HG03521 (cell line): Measurements from ENCODE around the gene SOX10.
"Not testable (repeated sequence)": the region's sequence is repeated elsewhere in the genome, so short reads cannot be mapped to it uniquely, and the experiment has no call there.

Source experiments
- ATAC-seq: cut with Tn5 transposase; IDR thresholded peaks from one replicate; pipeline ENCODE4 v1.9.1; 2021; ENCODE audit warnings: mild to moderate bottlenecking, moderate library complexity; ENCODE audit not compliant: unreplicated experiment

Gene SOX10

GRCh38 chr22:37986371-37986770 lies 2.0 kb upstream of the SOX10 start:
- no peak for ATAC-seq

- no peak for ATAC-seq
Measured at GRCh38 chr22:37985751-37986281, 1.5 kb upstream of the SOX10 start.

- no peak for ATAC-seq
Measured at GRCh38 chr22:37985050-37985585, 763 bp upstream of the SOX10 start.

GRCh38 chr22:37982938-37983859 lies 1.2 kb downstream of the SOX10 start:
- no peak for ATAC-seq

- ATAC-seq = no peak
Measured at GRCh38 chr22:37982151-37982785, 2.1 kb downstream of the SOX10 start.

- ATAC-seq = no peak
Measured at GRCh38 chr22:37981282-37982011, 2.9 kb downstream of the SOX10 start.

- no peak for ATAC-seq
Measured at GRCh38 chr22:37979782-37980181, 4.6 kb downstream of the SOX10 start.

- ATAC-seq = no peak
Measured at GRCh38 chr22:37976547-37976946, 7.8 kb downstream of the SOX10 start.

- ATAC-seq = not testable (repeated sequence)
Measured at GRCh38 chr22:37976022-37976421, 8.3 kb downstream of the SOX10 start.

GRCh38 chr22:37975153-37975552 lies 9.2 kb downstream of the SOX10 start:
- no peak for ATAC-seq

- no peak for ATAC-seq
Measured at GRCh38 chr22:37973271-37974170, 10.8 kb downstream of the SOX10 start.

GRCh38 chr22:37972527-37972926 lies 11.8 kb downstream of the SOX10 start:
- no peak for ATAC-seq

- no peak for ATAC-seq
Measured at GRCh38 chr22:37971475-37972434, 12.6 kb downstream of the SOX10 start.

GRCh38 chr22:37970864-37971263 lies 13.5 kb downstream of the SOX10 start:
- ATAC-seq = no peak

- no peak for ATAC-seq
Measured at GRCh38 chr22:37968452-37969251, 15.7 kb downstream of the SOX10 start.

- no peak for ATAC-seq
Measured at GRCh38 chr22:37967637-37968451, 16.5 kb downstream of the SOX10 start.

GRCh38 chr22:37967147-37967546 lies 17.2 kb downstream of the SOX10 start:
- ATAC-seq = no peak
